Gastrocnemius medialis (tissue), 4 donors: Measurements from ENCODE around the gene ADAMTS14.

Source experiments
- CTCF ChIP-seq, 5 experiments: fragments of 450-650 bp in 3 of 5; fragments of 200-600 bp in 2 of 5; sonication (generic) in 2 of 5; IDR thresholded peaks in 4 of 5; conservative IDR thresholded peaks in 1 of 5; 1 replicate in 4 of 5; 2 replicates in 1 of 5; pipeline ENCODE4 v1.5.1; 2016 to 2019; ENCODE audit warnings: antibody characterized with exemption in 5 of 5, mild to moderate bottlenecking in 3 of 5, moderate library complexity in 3 of 5
- POLR2A ChIP-seq, 2 donors: fragments of 450-650 bp; IDR thresholded peaks; one replicate each; pipeline ENCODE4 v1.6.1; 2017; ENCODE audit warnings: antibody characterized with exemption in 2 of 2, mild to moderate bottlenecking in 2 of 2, moderate library complexity in 2 of 2

GRCh38 chr10:70649526-70649925 lies 22.8 kb upstream of the ADAMTS14 start:
- no peak for TF ChIP-seq CTCF (IDR thresholded peaks at IDR 0.05 in 4 of 5, conservative IDR thresholded peaks at IDR 0.05 in 1 of 5)
- no peak for TF ChIP-seq POLR2A (IDR thresholded peaks at IDR 0.05)
